Measurements from ENCODE around the gene QSOX1.

- TF ChIP-seq EZH2phosphoT487 (IDR thresholded peaks at IDR 0.05; ENCODE audit: borderline replicate concordance, low read length) (no peak; the same call in 1 of the 2 replicates), CTCF (IDR thresholded peaks at IDR 0.05; ENCODE audit: low read depth, low read length, poor library complexity, severe bottlenecking) (no peak)
These were observed 76.3 kb downstream of the QSOX1 start for GRCh38 chr1:180230791-180231505.
